ENCODE data around the gene CLDN5. TPM values are rescaled to one million over a fixed set of nuclear protein-coding genes. Genes with fewer than 3 reads are reported as not detected.

The CLDN5 gene
- not detected for total RNA-seq

- CTCF ChIA-PET: no interaction called here
- POLR2A ChIA-PET: no interaction called here
Observed at GRCh38 chr22:19524170-19525115, at the start of gene CLDN5. CLDN5 (minus strand) TSS chr22:19524410; CDS start chr22:19524255, 155 bp downstream.

- ChIA-PET POLR2A (no interaction called here), CTCF (interaction anchor here (0.5 kb wide), 1 partner anchor 420 kb away, joined by 4 read pairs; no protein-coding TSS in a partner anchor)
Observed at GRCh38 chr22:19571995-19572394, 47.8 kb upstream of the CLDN5 start.

- POLR2A ChIA-PET: no interaction called here
- CTCF ChIA-PET: no interaction called here
Observed at GRCh38 chr22:19571207-19571795, 47.1 kb upstream of the CLDN5 start.

- CTCF ChIA-PET: no interaction called here
- POLR2A ChIA-PET: no interaction called here
Observed at GRCh38 chr22:19569976-19570375, 45.8 kb upstream of the CLDN5 start.

GRCh38 chr22:19569276-19569640 is 45.0 kb upstream of the CLDN5 start:
- POLR2A ChIA-PET: no interaction called here
- CTCF ChIA-PET: no interaction called here

- ChIA-PET CTCF (interaction anchor here (0.6 kb wide), 1 partner anchor 65 kb away, joined by 4 read pairs; no protein-coding TSS in a partner anchor), POLR2A (no interaction called here)
Observed at GRCh38 chr22:19568337-19569275, 44.4 kb upstream of the CLDN5 start.

- CTCF ChIA-PET: no interaction called here
- POLR2A ChIA-PET: no interaction called here
Observed at GRCh38 chr22:19567157-19568009, 43.2 kb upstream of the CLDN5 start.

GRCh38 chr22:19566279-19567156 is 42.3 kb upstream of the CLDN5 start:
- CTCF ChIA-PET: no interaction called here
- POLR2A ChIA-PET: no interaction called here

- CTCF ChIA-PET: no interaction called here
- POLR2A ChIA-PET: no interaction called here
Observed at GRCh38 chr22:19565382-19566278, 41.4 kb upstream of the CLDN5 start.

- CTCF ChIA-PET: no interaction called here
Observed at GRCh38 chr22:19559956-19560355, 35.7 kb upstream of the CLDN5 start.

GRCh38 chr22:19559324-19559811 is 35.2 kb upstream of the CLDN5 start:
- ChIA-PET POLR2A (no interaction called here), CTCF (interaction anchor here (1.0 kb wide), 1 partner anchor 20 kb away, joined by 3 read pairs; no protein-coding TSS in a partner anchor)

More at GRCh38 chr22:19559956-19560355, 35.7 kb upstream of the CLDN5 start:
- POLR2A ChIA-PET: no interaction called here

GRCh38 chr22:19556963-19557545 is 32.8 kb upstream of the CLDN5 start:
- ChIA-PET CTCF (no interaction called here), POLR2A (no interaction called here)

- CTCF ChIA-PET: no interaction called here
- POLR2A ChIA-PET: no interaction called here
Observed at GRCh38 chr22:19555651-19556050, 31.4 kb upstream of the CLDN5 start.

GRCh38 chr22:19554834-19555404 is 30.7 kb upstream of the CLDN5 start:
- ChIA-PET POLR2A (no interaction called here), CTCF (no interaction called here)

GRCh38 chr22:19553201-19553600 is 29.0 kb upstream of the CLDN5 start:
- CTCF ChIA-PET: no interaction called here
- POLR2A ChIA-PET: no interaction called here

GRCh38 chr22:19550382-19550781 is 26.2 kb upstream of the CLDN5 start:
- CTCF ChIA-PET: no interaction called here
- POLR2A ChIA-PET: no interaction called here

- POLR2A ChIA-PET: no interaction called here
Observed at GRCh38 chr22:19549428-19549827, 25.2 kb upstream of the CLDN5 start.

More at GRCh38 chr22:19549428-19549827, 25.2 kb upstream of the CLDN5 start:
- CTCF ChIA-PET: no interaction called here

All from activated CD8-positive, alpha-beta memory T cell treated with anti-CD3 and anti-CD28 coated beads for 36 hours (primary cell).